GM18951 (cell line): ENCODE data around the gene RTN3.

Experiments used
- POLR2A ChIP-seq: IDR thresholded peaks from 4 replicates; pipeline ENCODE4 v1.6.1; 2011; ENCODE audit warnings: mild to moderate bottlenecking; ENCODE audit not compliant: insufficient read length, insufficient read depth; ENCODE audit errors: extremely low read depth
- in situ Hi-C: fragments of 300-500 bp; cut with MboI; formaldehyde crosslinking; loops from one replicate; pipeline ENCODE4 v1.12.0; 2022; ENCODE audit warnings: low sequenced_read_pairs, mixed read lengths, inconsistent platforms; ENCODE audit not compliant: unreplicated experiment

Gene RTN3

GRCh38 chr11:63775191-63775590 is 93.9 kb downstream of the RTN3 start:
- in situ Hi-C loops = no loop called here
- TF ChIP-seq POLR2A = no peak

- TF ChIP-seq POLR2A = no peak
- in situ Hi-C loops = no loop called here
Measured at GRCh38 chr11:63779039-63779438, 97.7 kb downstream of the RTN3 start.

DNA sequence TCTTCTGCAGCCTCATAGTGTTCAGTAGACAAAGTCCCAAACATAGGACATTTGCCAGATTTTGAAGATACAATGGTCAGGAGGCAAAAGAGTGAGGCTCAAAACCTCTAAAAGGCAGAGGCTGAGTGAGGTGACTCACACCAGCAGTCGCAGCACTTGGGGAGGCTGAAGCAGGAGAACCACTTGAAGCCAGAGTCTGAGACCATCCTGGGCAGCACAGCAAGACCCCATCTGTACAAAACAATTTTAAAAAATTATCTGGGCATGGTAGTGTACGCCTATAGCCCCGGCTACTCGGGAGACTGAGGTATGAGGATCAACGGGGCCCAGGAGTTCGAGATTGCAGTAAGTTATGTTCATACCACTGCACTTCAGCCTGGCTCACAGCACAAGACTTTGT is 101.4 kb downstream of the RTN3 start:
- in situ Hi-C loops = no loop called here

GRCh38 chr11:63783925-63784592 is 102.8 kb downstream of the RTN3 start:
- in situ Hi-C loops = no loop called here

More for the DNA sequence above, 101.4 kb downstream of the RTN3 start:
- no peak for TF ChIP-seq POLR2A

GRCh38 chr11:63785823-63786222 is 104.5 kb downstream of the RTN3 start:
- no peak for TF ChIP-seq POLR2A
- in situ Hi-C loops = no loop called here

More at GRCh38 chr11:63783925-63784592, 102.8 kb downstream of the RTN3 start:
- no peak for TF ChIP-seq POLR2A

GRCh38 chr11:63791495-63792167 is 110.3 kb downstream of the RTN3 start:
- TF ChIP-seq POLR2A = no peak
- in situ Hi-C loops = no loop called here

GRCh38 chr11:63793161-63793560 is 111.9 kb downstream of the RTN3 start:
- in situ Hi-C loops = no loop called here
- no peak for TF ChIP-seq POLR2A

- no peak for TF ChIP-seq POLR2A
- in situ Hi-C loops = no loop called here
Measured at GRCh38 chr11:63795066-63795465, 113.8 kb downstream of the RTN3 start.

DNA sequence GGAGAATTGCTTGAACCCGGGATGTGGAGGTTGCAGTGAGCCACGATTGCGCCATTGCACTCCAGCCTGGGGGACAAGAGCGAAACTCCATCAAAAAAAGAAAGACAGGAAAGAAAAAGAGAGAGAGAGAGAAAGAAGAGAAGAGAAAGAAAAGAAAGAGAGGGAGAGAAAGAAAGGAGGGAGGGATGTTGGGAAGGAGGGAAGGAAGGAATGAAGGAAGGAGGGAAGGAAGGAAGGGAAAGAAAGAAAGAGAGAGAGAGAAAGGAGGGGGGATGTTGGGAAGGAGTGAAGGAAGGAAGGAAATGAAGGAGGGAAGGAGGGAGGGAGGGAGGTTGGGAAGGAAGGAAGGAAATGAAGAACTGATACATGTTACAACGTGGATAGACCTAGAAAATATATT is 119.6 kb downstream of the RTN3 start:
- in situ Hi-C loops = no loop called here
- no peak for TF ChIP-seq POLR2A

DNA sequence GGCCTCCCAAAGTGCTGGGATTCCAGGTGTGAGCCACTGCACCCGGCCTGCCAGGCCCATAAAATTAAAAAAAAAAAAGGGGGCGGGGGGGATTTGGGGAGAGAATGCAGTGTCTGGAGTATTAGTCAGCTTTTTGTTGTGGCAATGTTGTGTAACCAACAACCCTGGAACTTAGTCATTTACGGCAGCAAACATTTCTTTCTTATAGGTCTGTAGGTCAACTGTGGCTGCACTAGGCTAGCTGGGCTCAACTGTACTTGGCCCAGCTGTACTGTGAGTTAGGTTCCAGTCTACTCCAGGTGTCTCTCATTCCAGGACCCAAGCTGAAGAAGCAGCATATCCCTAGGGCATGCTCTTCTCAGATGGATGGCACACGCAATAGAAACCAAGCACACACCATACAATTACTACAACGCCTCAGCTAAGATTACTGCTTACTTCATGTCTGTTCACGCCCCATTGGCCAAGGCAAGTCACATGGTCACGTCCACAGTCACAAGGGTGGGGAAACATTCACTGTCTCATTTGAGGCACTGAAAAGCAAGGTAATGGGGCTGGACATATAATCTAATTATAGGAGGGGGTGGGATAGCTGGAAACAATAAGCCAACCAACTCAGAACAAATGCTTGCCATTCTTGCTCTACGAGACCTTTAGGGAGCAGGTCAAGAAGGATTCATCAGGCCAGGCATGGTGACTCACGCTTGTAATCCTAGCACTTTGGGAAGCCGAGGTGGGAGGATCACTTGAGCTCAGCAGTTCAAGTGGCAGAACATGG is 121.5 kb downstream of the RTN3 start:
- no peak for TF ChIP-seq POLR2A
- in situ Hi-C loops = no loop called here

- no peak for TF ChIP-seq POLR2A
- in situ Hi-C loops = no loop called here
Measured at GRCh38 chr11:63804259-63804658, 123.0 kb downstream of the RTN3 start.

GRCh38 chr11:63805844-63806415 is 124.6 kb downstream of the RTN3 start:
- in situ Hi-C loops = no loop called here
- TF ChIP-seq POLR2A = no peak
